Duodenal mucosa (tissue), 2 donors: ENCODE measurements around the gene TMEFF1.
"Not testable (repeated sequence)": the region's sequence is repeated elsewhere in the genome, so short reads cannot be mapped to it uniquely, and the experiment has no call there.

ENCODE experiments used
- H3K27ac ChIP-seq: one replicate; pipeline ENCODE4 v1.7.0; 2013; ENCODE audit warnings: low read depth, low read length
- H3K27me3 ChIP-seq, 2 donors: one replicate each; pipeline ENCODE4 v1.7.0; 2013; ENCODE audit warnings: low read length in 2 of 2, control low read depth in 1 of 2; ENCODE audit not compliant: insufficient read depth in 2 of 2, control insufficient read depth in 1 of 2
- H3K36me3 ChIP-seq, 2 donors: one replicate each; pipeline ENCODE4 v1.7.0; 2013; ENCODE audit warnings: low read length in 2 of 2, control low read depth in 1 of 2; ENCODE audit not compliant: insufficient read depth in 2 of 2, control insufficient read depth in 1 of 2
- H3K4me1 ChIP-seq, 2 donors: one replicate each; pipeline ENCODE4 v1.7.0; 2013; ENCODE audit warnings: low read length in 2 of 2, control low read depth in 1 of 2; ENCODE audit not compliant: insufficient read depth in 2 of 2, control insufficient read depth in 1 of 2
- H3K4me3 ChIP-seq, 2 donors: one replicate each; pipeline ENCODE4 v1.7.0; 2013; ENCODE audit warnings: low read length in 2 of 2, low read depth in 1 of 2
- H3K9ac ChIP-seq, 2 donors: one replicate each; pipeline ENCODE4 v1.7.0; 2013; ENCODE audit warnings: low read length in 2 of 2, low read depth in 1 of 2
- H3K9me3 ChIP-seq, 2 donors: one replicate each; pipeline ENCODE4 v1.7.0; 2013; ENCODE audit warnings: low read length in 2 of 2, control low read depth in 1 of 2; ENCODE audit not compliant: control insufficient read depth in 1 of 2

Gene TMEFF1

DNA sequence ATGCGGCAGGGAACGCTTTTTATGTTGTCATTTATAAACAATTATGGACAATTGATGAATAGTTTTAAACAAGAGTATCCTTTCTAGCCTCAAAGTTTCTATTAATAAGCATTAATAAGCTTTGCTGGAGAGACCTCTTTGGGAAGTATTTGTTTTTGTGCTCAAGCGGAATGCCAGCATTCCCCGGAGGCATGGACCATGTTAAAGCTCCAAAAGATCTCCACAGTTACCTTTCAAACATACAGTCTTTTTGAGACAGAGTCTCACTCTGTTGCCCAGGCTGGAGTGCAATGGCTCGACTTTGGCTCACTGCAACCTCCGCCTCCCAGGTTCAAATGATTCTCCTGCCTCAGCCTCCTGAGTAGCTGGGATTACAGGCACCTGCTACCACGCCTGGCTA, 36.4 kb upstream of the TMEFF1 start:
- Histone ChIP-seq H3K9ac (no peak overlapping the region), H3K9me3 (no peaks in the 10 kb centered on the region), H3K27ac (no peak overlapping the region), H3K36me3 (no peaks in the 10 kb centered on the region), H3K27me3 (no peaks in the 10 kb centered on the region), H3K4me1 (no peaks in the 10 kb centered on the region), H3K4me3 (no peak overlapping the region)

DNA sequence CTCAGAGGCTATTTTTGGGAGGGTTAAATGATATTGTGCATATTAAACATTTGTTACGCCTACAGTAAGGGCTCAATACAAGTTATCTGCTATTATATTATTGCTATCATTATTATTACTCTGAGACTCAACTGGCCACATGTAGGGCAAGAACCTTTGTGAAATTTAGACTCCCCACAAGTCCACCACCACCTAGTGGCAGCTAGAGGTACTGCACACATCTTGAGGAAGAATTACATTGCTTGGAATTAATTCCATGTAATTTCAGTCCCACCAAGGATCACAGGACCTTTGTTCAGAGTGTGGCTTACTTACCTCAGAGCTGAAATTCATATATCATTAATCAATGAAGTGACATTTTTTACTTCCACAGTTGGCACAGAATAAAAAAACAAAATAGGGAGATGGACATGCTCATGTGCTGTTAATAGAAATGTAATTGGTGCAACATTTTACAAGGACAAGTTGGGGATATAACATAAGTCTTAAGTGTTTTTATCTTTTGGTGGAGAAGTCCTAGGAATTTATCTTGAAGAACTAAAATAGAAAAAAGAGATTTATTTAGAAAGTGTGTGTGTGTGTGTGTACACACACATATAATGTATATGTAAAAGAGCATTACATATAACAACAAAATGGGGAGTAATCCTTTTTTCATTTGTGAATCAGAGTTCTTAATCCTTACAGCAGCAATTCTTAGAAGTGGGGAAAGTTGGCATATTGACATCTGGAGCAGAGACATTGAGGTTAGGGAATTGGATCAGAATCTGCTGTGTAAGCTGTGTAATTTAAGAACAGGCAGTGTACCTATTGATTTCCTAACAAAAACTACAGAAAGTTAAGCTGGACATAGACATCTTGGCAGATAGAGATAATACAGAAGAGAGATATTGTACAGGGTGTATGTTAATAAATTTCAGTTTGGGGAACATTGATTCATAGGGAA, 34.8 kb upstream of the TMEFF1 start:
- Histone ChIP-seq H3K4me3 (no peak overlapping the region), H3K27ac (no peak overlapping the region), H3K4me1 (no peaks in the 10 kb centered on the region), H3K36me3 (no peaks in the 10 kb centered on the region), H3K9me3 (no peaks in the 10 kb centered on the region), H3K9ac (no peak overlapping the region), H3K27me3 (no peaks in the 10 kb centered on the region)

DNA sequence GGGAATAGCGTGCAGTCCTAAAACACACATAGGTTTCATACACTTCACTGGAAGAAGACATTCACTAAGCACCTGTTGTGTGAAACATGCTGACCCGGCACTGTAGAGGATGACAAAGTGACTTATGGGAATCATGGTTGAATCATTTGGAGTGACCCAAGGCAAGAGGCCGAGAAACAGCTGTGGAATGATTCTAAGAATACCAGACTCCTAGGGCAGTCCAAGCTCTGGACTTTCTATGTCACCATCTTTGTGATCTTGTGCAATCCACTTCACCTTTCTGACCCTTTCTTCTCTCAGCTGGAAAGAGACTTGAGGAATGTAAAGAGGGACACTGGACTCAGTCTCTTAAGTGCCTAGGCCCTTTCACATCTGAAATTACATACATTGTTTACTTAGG, 32.9 kb upstream of the TMEFF1 start:
- H3K9me3 ChIP-seq = no peaks in the 10 kb centered on the region
- no peaks in the 10 kb centered on the region for H3K36me3 ChIP-seq
- no peak overlapping the region for H3K9ac ChIP-seq
- no peak overlapping the region for H3K4me3 ChIP-seq
- H3K4me1 ChIP-seq = no peaks in the 10 kb centered on the region
- H3K27me3 ChIP-seq = no peaks in the 10 kb centered on the region
- H3K27ac ChIP-seq = no peak overlapping the region

DNA sequence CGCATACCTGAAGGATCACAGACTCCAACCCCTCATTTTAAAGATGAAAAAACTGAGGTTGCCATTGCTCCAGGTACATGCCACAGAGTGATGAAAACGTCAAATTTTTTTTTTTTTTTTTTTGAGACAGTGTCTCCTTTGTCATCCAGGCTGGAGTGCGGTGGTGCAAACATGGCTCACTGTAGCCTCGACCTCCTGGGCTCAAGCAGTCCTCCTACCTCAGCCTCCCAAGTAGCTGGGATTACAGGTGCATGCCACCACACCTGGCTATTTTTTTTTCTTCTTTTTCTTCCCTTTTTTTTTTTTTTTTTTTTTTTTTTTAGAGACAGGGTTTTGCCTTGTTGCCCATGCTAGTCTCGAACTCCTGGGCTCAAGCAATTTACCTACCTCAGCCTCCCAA, 32.5 kb upstream of the TMEFF1 start:
- not testable (repeated sequence) for H3K27ac ChIP-seq, H3K4me1 ChIP-seq, H3K4me3 ChIP-seq, H3K9me3 ChIP-seq, H3K27me3 ChIP-seq, H3K36me3 ChIP-seq, H3K9ac ChIP-seq

DNA sequence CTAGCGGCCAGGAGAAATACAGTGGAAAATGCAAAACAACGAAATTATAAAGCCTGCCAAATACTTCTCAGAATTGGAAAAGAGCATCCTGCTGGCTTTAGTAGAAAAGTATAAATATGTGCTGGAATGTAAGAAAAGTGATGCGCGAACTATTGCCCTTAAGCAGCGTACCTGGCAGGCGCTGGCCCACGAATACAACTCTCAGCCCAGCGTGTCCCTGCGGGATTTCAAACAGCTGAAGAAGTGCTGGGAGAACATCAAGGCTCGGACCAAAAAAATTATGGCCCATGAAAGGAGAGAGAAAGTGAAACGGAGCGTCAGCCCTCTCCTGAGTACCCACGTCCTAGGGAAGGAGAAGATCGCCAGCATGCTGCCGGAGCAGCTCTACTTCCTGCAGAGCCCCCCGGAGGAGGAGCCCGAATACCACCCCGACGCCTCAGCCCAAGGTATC, 31.0 kb upstream of the TMEFF1 start:
- no peak overlapping the region for H3K9ac ChIP-seq
- H3K27ac ChIP-seq = no peak overlapping the region
- H3K4me3 ChIP-seq = no peak overlapping the region

DNA sequence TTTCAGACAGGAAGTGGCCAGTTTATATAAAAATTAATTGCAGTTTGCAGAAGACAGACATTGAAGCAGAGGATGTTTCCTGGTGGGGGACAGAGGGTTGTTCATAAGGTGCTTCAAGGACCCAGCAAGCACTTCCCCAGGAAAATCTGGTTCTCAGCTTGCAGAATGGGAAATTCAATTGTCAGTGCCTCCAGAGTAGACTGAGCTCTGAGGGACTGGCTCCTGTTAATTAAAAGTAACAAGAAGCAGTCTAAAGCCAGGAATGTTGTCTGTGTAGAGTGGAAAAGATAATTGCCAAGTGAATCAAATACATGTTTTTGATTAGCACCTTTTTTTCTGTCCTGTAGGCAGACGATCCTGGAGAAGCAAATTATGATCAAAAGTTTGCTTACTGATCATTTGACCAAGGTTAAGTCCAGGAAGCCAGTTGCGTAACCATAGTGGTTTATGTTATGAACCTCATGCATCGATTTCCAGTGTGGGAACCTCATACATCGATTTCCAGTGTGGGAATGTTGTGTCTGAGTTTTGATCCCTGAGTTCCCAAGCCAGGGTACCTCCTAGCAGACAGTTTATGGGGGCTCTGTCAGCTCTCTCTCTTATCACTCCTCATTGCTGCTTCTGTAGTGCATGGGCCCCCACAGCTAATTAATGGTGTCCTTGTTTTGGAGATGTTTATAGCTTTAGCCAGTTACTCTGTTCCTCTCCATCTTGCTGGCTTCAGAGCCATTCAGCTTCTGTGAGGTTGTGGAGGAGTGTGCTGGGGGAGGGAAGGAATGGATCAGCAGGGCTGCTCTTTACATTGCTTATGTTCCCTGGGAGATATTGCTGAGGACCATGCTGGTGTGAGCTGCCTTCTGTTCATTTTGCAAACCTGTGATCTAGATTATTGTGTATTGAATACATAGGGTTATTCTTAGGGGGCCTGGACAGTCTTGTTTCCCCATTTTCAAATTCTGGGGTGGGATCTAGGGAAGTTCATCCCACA, 28.9 kb upstream of the TMEFF1 start:
- Histone ChIP-seq H3K9ac (no peak overlapping the region), H3K27ac (no peak overlapping the region), H3K36me3 (no peaks in the 10 kb centered on the region), H3K4me3 (no peak overlapping the region), H3K27me3 (no peaks in the 10 kb centered on the region), H3K9me3 (no peaks in the 10 kb centered on the region), H3K4me1 (no peaks in the 10 kb centered on the region)

More for the DNA sequence above, 31.0 kb upstream of the TMEFF1 start:
- no peaks in the 10 kb centered on the region for H3K27me3 ChIP-seq
- no peaks in the 10 kb centered on the region for H3K4me1 ChIP-seq
- no peaks in the 10 kb centered on the region for H3K9me3 ChIP-seq
- no peaks in the 10 kb centered on the region for H3K36me3 ChIP-seq

DNA sequence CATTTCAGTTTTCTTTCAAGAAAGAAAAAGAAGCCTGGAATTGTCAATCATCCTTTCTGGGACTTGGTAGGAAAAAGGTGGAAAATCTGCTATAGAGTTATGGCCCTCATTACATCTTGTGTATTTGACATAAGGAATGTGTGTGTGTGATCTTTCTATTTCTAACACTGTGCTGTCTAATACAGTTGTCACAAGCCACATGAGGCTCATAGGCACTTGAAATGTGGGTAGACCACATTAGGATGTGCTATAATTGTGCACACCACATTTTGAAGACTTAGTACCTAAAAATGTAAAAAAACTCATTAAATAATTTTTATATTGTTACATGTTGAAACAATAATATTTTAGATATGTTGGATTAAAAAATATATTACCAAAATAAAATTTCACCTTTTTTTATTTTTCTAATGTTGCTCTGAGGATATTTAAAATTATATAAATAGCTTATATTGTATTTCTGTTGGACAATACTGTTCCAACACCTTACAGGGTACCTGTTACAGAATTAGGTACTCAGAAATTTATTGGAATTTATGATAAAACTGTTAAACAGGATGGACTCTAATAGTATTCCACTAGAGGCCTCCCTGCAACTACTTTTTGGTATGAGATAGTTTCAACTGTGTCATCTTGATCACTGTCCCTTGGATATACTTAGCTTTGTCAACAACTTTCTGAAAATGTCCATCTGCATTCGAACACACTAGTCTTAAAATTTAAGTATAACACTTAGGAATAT, 27.6 kb upstream of the TMEFF1 start:
- H3K27me3 ChIP-seq = no peaks in the 10 kb centered on the region
- H3K36me3 ChIP-seq = no peaks in the 10 kb centered on the region
- H3K4me3 ChIP-seq = no peak overlapping the region
- no peak overlapping the region for H3K9ac ChIP-seq
- H3K9me3 ChIP-seq = no peaks in the 10 kb centered on the region
- no peak overlapping the region for H3K27ac ChIP-seq
- H3K4me1 ChIP-seq = no peaks in the 10 kb centered on the region

DNA sequence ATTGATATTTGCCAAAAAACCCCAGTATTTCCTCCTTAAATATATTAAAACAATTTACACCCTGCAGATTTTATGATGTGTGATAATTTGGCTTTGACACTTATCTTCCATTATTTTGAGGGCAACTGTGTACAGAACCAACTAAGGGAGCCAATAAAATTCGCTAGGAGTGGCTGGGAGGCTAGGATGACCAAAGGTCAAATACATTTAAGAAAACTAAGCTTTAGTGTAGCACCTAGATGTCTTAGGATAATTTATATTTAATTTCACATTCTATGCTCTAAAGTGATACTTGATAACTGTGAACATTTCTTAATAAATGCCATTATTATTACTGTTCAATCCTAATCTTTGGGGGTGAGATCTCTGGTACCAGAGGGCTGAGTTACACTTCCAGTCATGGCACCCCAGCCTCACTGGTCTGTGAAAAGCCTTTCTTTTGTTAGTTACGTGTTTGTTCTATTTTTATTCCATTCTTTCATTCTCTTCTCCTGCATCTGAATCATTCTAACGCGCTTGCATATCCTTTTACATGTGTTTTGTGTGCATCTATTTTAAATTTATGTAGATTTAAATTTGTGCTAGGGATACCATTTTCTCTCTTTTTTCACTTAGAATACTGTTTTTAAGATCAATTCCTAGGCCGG, 26.9 kb upstream of the TMEFF1 start:
- H3K4me1 ChIP-seq = no peaks in the 10 kb centered on the region
- H3K27me3 ChIP-seq = no peaks in the 10 kb centered on the region
- H3K27ac ChIP-seq = no peak overlapping the region
- no peak overlapping the region for H3K4me3 ChIP-seq
- no peak overlapping the region for H3K9ac ChIP-seq
- H3K36me3 ChIP-seq = peaks cover 0 to 2% of the 10 kb centered on the region in 2 donors
- H3K9me3 ChIP-seq = no peaks in the 10 kb centered on the region

DNA sequence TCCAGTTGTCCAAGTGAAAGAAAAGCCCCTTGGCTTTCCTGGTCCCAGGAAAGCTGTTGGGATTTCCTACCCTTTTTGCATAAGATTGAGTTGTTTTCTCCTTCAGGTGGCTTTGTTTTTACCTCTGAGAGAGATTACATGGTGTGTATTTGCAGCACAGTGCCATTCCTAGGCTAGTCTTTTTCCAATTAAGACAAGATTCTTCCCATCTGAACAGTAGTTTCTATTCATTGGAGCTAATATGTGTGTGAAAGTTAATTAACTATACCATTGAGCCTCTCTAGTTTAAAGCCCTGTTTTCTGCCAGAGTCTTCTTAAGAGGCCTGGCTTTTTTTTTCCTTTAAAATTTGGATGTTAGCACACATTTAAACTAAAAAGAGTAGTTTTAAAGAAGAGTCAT, 25.9 kb upstream of the TMEFF1 start:
- no peaks in the 10 kb centered on the region for H3K9me3 ChIP-seq
- no peak overlapping the region for H3K27ac ChIP-seq
- no peaks in the 10 kb centered on the region for H3K27me3 ChIP-seq
- H3K4me3 ChIP-seq = no peak overlapping the region
- no peak overlapping the region for H3K9ac ChIP-seq
- H3K36me3 ChIP-seq = peaks cover 0 to 2% of the 10 kb centered on the region in 2 donors
- no peaks in the 10 kb centered on the region for H3K4me1 ChIP-seq
